ENCODE measurements around the gene AAGAB.

The AAGAB gene

DNA sequence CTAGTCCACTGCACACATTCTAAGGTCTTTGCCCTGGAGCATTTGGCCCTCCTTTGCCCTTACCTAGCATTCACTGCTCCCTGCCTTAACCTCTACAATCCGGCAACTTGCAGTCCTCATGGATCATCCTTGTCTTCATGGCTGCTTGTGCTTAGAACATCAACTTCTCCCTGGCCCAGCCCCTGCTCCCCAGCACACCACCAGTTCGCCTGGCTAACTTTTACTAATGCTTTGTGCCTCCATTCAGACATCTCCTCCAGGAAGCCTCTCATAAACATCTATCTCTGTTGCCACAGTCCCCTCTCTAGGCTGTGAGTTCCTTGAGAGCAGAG, 57.1 kb downstream of the AAGAB start:
- in situ Hi-C loops (cut with HindIII; ENCODE audit: low pct_unique_long_range_greater_than_20kb, low sequenced_read_pairs) = no loop called here
- DNase-seq (ENCODE audit: low read depth in 1 of 2, low spot score in 1 of 2) = no peak

DNA sequence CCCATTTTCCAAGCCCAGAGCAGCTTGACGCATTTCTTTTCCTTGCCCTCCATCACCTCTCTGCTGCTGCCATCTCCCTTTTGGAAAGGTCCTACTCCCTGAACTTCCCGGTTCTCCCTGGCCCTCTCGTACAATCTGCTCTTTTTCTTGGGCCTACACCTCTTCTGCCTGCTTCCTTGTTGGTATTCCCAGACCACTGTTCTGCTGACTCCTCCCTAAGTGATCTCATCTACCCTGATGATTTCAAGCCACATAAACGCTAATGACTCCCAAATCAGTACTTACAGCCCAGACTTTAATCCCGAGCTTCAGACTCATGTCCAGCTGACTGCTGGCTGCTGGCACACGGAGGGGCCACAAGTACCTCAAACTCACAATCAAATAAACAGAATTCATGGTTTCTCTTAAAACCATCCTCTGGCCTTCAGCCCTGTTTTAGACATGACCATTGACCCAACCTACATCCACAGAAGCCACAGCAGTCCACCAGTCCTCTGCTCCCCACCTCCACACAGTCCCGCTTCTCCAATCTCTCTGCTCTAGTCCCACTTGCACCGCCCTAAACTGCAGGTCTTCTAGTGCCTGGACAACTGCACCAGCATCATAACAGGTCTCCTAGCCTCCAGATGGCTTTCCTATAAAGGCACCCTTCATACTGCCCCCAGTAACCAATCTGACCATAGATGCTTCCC, 57.6 kb downstream of the AAGAB start:
- DNase-seq (ENCODE audit: low read depth in 1 of 2, low spot score in 1 of 2) = no peak
- in situ Hi-C loops (cut with HindIII; ENCODE audit: low pct_unique_long_range_greater_than_20kb, low sequenced_read_pairs) = no loop called here

More for the DNA sequence above, 57.1 kb downstream of the AAGAB start:
- no peak for TF ChIP-seq JUND (IDR thresholded peaks at IDR 0.05; ENCODE audit: low read depth)

DNA sequence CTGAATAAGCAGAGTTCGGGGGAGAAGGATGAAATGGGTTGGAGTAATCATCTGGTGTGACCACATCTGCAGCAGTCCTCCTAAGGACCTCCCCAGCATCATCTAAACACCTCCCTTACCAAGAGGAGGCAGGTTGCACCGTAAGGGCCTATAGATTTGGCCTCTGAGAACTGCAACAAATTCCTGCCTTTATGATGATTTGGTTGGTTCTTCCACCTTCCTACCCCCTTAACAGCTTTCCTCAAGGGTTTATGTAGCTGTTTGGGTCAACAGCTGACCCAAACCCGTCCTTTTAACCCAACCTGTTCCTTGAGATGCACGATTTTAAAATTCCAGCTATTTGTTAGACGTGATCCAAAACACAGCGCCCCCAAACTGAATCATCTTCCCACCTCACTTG, 58.2 kb downstream of the AAGAB start:
- no peak for TF ChIP-seq JUND (IDR thresholded peaks at IDR 0.05; ENCODE audit: low read depth)
- no peak for DNase-seq (ENCODE audit: low read depth in 1 of 2, low spot score in 1 of 2)
- in situ Hi-C loops (cut with HindIII; ENCODE audit: low pct_unique_long_range_greater_than_20kb, low sequenced_read_pairs) = no loop called here

More for the DNA sequence above, 57.6 kb downstream of the AAGAB start:
- TF ChIP-seq JUND (IDR thresholded peaks at IDR 0.05; ENCODE audit: low read depth) = no peak

DNA sequence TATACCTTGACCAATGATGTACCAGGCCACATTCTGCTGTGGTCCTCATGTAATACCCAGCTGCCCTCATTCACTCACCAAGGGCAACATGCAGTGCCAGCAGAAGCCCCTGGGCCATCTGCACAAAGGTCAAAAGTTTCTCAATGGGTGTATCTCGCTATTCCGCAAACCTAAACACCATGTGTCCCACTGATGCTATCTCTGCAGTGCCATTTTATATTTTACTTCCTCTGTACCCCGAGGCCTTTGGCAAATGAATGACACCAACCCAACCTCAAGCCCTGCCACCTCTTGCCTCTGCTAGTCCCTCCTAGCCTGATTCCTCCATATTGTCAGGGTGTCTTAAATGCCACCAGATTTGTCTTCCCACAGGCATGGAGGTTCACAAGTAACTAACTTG, 59.2 kb downstream of the AAGAB start:
- no peak for DNase-seq (ENCODE audit: low read depth in 1 of 2, low spot score in 1 of 2)
- in situ Hi-C loops (cut with HindIII; ENCODE audit: low pct_unique_long_range_greater_than_20kb, low sequenced_read_pairs) = no loop called here
- TF ChIP-seq JUND (IDR thresholded peaks at IDR 0.05; ENCODE audit: low read depth) = no peak

DNA sequence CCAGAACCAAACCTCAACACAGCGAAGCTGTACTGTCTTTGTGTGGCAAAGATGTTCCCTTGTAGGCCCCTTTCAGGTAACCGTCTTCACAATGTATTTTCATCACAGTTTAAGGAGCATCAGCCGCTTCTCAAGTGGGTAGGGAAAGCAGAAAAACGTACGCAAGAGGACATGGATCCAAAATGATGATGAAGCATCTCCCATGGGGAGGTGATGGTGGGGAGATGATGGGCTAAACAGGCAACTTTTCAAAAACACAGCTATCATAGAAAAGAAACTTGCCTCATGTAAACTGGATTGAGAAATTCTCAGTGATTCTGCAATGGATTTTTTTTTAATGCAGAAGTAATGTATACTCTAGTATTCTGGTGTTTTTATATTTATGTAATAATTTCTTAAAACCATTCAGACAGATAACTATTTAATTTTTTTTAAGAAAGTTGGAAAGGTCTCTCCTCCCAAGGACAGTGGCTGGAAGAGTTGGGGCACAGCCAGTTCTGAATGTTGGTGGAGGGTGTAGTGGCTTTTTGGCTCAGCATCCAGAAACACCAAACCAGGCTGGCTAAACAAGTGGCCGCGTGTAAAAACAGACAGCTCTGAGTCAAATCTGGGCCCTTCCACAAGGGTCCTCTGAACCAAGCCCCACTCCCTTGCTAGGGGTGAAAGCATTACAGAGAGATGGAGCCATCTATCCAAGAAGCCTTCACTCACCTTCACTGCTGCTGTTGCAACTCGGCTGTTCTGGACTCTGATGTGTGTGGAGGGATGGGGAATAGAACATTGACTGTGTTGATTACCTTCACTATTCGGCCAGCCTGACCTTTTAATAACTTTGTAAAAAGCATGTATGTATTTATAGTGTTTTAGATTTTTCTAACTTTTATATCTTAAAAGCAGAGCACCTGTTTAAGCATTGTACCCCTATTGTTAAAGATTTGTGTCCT, 60.0 kb downstream of the AAGAB start:
- no peak for DNase-seq (ENCODE audit: low read depth in 1 of 2, low spot score in 1 of 2)
- in situ Hi-C loops (cut with HindIII; ENCODE audit: low pct_unique_long_range_greater_than_20kb, low sequenced_read_pairs) = no loop called here
- no peak for TF ChIP-seq JUND (IDR thresholded peaks at IDR 0.05; ENCODE audit: low read depth)

DNA sequence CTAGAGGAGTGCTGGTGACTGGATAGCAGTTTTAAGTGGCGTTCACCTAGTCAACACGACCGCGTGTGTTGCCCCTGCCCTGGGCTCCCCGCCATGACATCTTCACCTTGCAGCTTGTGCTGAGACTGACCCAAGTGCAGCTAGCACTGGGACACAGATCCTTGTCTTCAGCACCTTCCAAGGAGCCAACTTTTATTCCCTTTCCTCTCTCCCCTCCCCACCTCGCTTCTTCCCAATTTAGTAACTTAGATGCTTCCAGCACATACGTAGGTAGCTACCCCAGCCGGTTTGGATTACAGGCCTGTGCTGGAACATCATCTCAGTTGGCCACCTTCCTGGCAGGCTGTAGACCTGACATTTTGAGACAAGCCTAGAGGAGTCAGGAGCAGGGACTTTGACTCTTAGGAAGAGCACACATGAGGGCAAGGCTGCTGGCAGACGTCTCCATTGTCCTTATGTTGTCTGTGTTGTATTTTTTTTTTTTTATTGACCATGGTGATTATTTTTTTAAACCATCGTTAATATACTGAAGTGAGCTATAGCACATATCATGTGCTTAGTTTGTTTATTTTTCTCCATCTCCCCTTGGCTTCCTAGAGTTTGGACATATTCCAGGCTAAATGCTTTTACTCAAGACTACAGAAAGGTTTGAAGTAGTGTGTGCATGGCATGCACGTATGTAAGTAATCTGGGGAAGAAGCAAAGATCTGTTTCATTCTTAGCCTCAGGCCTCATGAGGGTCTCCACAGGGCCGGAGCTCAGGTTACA, 61.1 kb downstream of the AAGAB start:
- DNase-seq (ENCODE audit: low read depth in 1 of 2, low spot score in 1 of 2) = no peak
- in situ Hi-C loops (cut with HindIII; ENCODE audit: low pct_unique_long_range_greater_than_20kb, low sequenced_read_pairs) = no loop called here
- no peak for TF ChIP-seq JUND (IDR thresholded peaks at IDR 0.05; ENCODE audit: low read depth)

DNA sequence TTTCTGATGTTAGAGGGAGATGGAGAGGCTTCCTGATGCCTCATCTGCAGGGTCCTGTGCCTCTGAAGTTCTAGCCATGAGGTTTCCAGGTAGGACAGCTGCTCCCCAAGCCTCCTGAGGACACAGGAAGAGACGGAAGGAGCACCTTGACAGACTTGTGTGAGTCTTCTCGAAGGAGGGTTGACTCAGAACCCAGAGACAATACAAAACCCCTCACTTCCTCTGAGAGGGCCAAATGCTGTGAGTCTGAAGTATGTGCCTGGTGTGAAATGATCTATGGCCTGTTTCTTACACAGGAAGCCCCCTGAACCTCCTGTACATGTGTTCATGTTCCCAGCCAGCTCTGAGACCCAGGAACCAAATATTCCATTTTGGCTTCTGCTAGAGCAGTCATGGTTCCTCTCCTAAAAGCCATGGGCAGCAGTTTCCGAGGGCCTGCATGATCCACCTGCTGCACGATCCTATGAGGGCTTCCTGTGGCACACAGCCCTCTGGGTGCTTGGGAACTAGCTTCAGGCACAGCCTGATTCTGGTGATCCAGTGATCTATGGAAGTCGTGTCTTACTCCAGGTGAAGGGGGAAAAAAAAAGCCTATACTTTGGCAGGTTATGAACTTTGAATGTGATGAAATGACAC, 62.2 kb downstream of the AAGAB start:
- TF ChIP-seq JUND (IDR thresholded peaks at IDR 0.05; ENCODE audit: low read depth) = no peak
- DNase-seq (ENCODE audit: low read depth in 1 of 2, low spot score in 1 of 2) = no peak
- in situ Hi-C loops (cut with HindIII; ENCODE audit: low pct_unique_long_range_greater_than_20kb, low sequenced_read_pairs) = no loop called here

DNA sequence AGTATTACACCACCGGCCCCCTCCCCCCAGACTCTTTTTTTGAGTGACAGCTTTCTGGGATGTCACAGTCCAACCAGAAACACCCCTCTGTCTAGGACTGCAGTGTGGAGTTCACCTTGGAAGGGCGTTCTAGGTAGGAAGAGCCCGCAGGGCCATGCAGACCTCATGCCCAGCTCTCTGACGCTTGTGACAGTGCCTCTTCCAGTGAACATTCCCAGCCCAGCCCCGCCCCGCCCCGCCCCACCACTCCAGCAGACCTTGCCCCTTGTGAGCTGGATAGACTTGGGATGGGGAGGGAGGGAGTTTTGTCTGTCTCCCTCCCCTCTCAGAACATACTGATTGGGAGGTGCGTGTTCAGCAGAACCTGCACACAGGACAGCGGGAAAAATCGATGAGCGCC, 63.6 kb downstream of the AAGAB start:
- in situ Hi-C loops (cut with HindIII; ENCODE audit: low pct_unique_long_range_greater_than_20kb, low sequenced_read_pairs) = no loop called here

DNA sequence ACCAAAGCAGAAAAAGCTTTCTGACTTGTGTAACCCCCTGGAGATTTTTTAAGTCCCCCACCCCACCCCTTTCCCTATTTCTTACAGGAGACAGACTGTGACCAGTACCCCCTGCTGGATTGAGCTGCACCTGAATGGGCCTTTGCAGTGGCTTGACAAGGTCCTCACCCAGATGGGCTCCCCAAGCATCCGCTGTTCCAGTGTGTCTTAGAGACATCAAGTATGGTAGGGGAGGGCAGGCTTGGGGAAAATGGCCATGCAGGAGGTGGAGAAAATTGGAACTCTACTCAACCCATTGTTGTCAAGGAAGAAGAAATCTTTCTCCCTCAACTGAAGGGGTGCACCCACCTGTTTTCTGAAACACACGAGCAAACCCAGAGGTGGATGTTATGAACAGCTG, 64.1 kb downstream of the AAGAB start:
- DNase-seq (ENCODE audit: low read depth in 1 of 2, low spot score in 1 of 2) = no peak
- no peak for TF ChIP-seq JUND (IDR thresholded peaks at IDR 0.05; ENCODE audit: low read depth)
- in situ Hi-C loops (cut with HindIII; ENCODE audit: low pct_unique_long_range_greater_than_20kb, low sequenced_read_pairs) = no loop called here

More for the DNA sequence above, 63.6 kb downstream of the AAGAB start:
- DNase-seq (ENCODE audit: low read depth in 1 of 2, low spot score in 1 of 2) = no peak
- TF ChIP-seq JUND (IDR thresholded peaks at IDR 0.05; ENCODE audit: low read depth) = no peak

DNA sequence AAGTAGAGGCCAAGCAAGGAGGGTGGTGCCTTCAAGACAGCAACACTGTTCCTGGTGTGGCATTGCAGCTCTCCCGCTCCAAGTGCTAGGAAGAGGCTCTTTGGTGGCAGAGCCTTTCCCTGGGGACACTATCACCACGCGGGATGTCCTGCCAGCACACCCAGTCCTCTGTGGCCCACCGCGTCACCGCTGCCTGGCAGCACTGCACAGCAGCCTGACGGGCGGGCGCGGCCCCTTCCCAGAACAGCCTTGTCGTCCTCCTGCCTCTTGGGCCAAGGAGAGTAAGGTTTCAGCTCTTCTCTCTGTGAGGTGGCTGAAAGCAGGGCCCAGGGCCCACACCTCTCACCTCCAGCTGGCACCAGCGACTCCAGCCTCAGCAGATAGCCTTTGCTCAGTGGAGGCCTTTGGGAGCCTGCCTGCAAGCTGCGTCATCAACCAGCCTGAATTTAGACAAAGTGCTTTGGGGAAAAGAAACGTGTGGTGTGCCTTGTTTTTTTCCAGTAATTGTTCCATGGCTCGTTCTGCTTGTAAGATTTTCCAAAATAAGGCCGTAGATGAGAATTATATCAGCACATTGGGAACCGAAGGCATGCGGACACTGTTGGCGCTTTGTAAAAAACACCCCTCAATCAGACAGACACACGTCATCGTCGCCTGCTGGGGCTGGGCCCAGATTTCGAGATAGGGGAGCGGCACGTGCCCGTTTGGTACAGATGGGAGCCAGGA, 65.0 kb downstream of the AAGAB start:
- TF ChIP-seq JUND (IDR thresholded peaks at IDR 0.05; ENCODE audit: low read depth) = no peak

DNA sequence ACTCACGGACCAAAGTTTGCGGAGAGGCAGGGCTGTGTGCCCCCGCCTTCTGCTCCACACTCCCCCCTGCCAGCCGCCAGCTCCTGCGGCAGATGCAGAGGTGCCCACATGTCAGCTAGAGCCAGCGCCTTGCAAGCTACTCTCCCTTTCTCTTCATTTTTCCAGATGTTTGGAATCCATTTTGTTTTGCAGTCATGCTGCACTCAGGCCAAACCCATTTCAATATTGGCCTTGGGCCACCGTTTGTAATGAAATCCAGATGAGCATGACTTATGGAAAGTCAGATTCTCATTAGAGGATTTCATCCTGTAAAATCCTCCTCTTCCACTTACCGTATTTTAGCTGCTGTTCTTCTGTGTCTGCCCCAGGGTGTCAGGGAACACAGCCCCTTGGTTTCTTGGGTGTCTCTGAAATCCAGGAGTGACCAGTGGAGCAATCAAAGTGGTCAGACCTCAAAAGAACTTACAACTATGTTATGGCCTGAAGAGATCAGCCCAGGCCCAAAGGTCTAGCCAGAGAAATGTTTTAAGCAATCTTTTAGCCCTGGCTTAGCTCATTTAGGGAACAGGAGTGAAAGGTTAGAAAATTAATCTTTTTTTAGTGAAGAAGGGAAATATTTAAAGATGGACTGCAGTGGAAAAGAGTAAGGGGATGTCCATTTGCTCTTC, 65.8 kb downstream of the AAGAB start:
- TF ChIP-seq JUND (IDR thresholded peaks at IDR 0.05; ENCODE audit: low read depth) = no peak
- no peak for DNase-seq (ENCODE audit: low read depth in 1 of 2, low spot score in 1 of 2)
- in situ Hi-C loops (cut with HindIII; ENCODE audit: low pct_unique_long_range_greater_than_20kb, low sequenced_read_pairs) = no loop called here

More for the DNA sequence above, 65.0 kb downstream of the AAGAB start:
- in situ Hi-C loops (cut with HindIII; ENCODE audit: low pct_unique_long_range_greater_than_20kb, low sequenced_read_pairs) = no loop called here
- DNase-seq (ENCODE audit: low read depth in 1 of 2, low spot score in 1 of 2) = no peak

Data from T47D (cell line).